Vein endothelial cell (primary cell): ENCODE measurements around the gene MFAP3. TPM values are rescaled to one million over a fixed set of nuclear protein-coding genes. Genes with fewer than 3 reads are reported as not detected.

Experiments
- total RNA-seq: library from RNA; depleted of rRNA; stranded (reverse); fragments of >200 nt; gene quantifications from 2 replicates; pipeline ENCODE4 v1.2.3, GENCODE V29; 2012

Gene MFAP3
- total RNA-seq, result 101 and 123 TPM in 2 replicates

GRCh38 chr5:154038707-154039457 lies at the start of gene MFAP3, which contains the start of gene FAM114A2:
MFAP3 (plus strand) TSS chr5:154038967; CDS start chr5:154049723, 10,756 bp downstream.
FAM114A2 (minus strand) TSS chr5:154038910; CDS start chr5:154034953, 3,957 bp downstream.

Other genes with a start within 250 kb of the MFAP3 start
- 27.7 and 28.4 TPM in 2 replicates for gene FAM114A2, start 57 bp upstream of the MFAP3 start, total RNA-seq
- 74.7 and 133 TPM in 2 replicates for gene GALNT10, start 151.8 kb downstream of the MFAP3 start, total RNA-seq